GM23338 (cell line): ENCODE measurements around the gene ESRRB.

Experiments
- CREB1 ChIP-seq: fragments of 250-450 bp; sonication (Bioruptor Pico); IDR thresholded peaks from 2 replicates; pipeline ENCODE4 v1.5.0; 2020; ENCODE audit warnings: low read depth, mild to moderate bottlenecking, moderate library complexity
- EZH2 ChIP-seq: fragments of 200-600 bp; sonication (generic); IDR thresholded peaks from one replicate; pipeline ENCODE4 v1.8.0; 2017; ENCODE audit warnings: antibody characterized with exemption, mild to moderate bottlenecking, low read depth; ENCODE audit not compliant: unreplicated experiment
- EZH2phosphoT487 ChIP-seq: fragments of 200-600 bp; sonication (generic); IDR thresholded peaks from one replicate; pipeline ENCODE4 v1.8.1; 2018; ENCODE audit warnings: antibody characterized with exemption; ENCODE audit not compliant: unreplicated experiment
- JUNB ChIP-seq: IDR thresholded peaks from one replicate; pipeline ENCODE4 v1.6.1; 2016; ENCODE audit warnings: antibody characterized with exemption; ENCODE audit not compliant: unreplicated experiment
- NANOG ChIP-seq: IDR thresholded peaks from 2 replicates; pipeline ENCODE4 v1.6.1; 2016; ENCODE audit warnings: antibody characterized with exemption, borderline replicate concordance
- POLR2AphosphoS5 ChIP-seq: IDR thresholded peaks from 2 replicates; pipeline ENCODE4 v1.6.1; 2016; ENCODE audit warnings: antibody characterized with exemption, low read depth
- REST ChIP-seq: IDR thresholded peaks from one replicate; pipeline ENCODE4 v1.6.1; 2018; ENCODE audit warnings: antibody characterized with exemption; ENCODE audit not compliant: unreplicated experiment
- STAT1 ChIP-seq: IDR thresholded peaks from one replicate; pipeline ENCODE4 v1.6.1; 2016; ENCODE audit warnings: antibody characterized with exemption; ENCODE audit not compliant: unreplicated experiment
- ZNF114 ChIP-seq: fragments of 250-450 bp; sonication (Bioruptor Pico); IDR thresholded peaks from 2 replicates; pipeline ENCODE4 v1.5.0; 2020; ENCODE audit warnings: mild to moderate bottlenecking, moderate library complexity
- ZNF331 ChIP-seq: fragments of 250-450 bp; sonication (Bioruptor Pico); IDR thresholded peaks from 2 replicates; pipeline ENCODE4 v1.5.0; 2020; ENCODE audit warnings: low read depth, mild to moderate bottlenecking, moderate library complexity
- TF ChIP-seq, protein P1 (sequence below), 2 experiments: fragments of 200-600 bp in 1 of 2; sonication (generic) in 1 of 2; conservative IDR thresholded peaks; 2 replicates each; pipeline versions ENCODE4 v1.5.1 to v1.6.1; 2016 to 2017; ENCODE audit warnings: antibody characterized with exemption in 2 of 2, low read depth in 2 of 2, mild to moderate bottlenecking in 2 of 2, moderate library complexity in 1 of 2
- TF ChIP-seq, protein P2 (sequence below): IDR thresholded peaks from 2 replicates; pipeline ENCODE4 v1.6.1; 2016; ENCODE audit warnings: antibody characterized with exemption
- TF ChIP-seq, protein P3 (sequence below): fragments of 250-450 bp; sonication (Bioruptor Pico); IDR thresholded peaks from 2 replicates; pipeline ENCODE4 v1.5.0; 2020; ENCODE audit warnings: mild to moderate bottlenecking, moderate library complexity

DNA sequence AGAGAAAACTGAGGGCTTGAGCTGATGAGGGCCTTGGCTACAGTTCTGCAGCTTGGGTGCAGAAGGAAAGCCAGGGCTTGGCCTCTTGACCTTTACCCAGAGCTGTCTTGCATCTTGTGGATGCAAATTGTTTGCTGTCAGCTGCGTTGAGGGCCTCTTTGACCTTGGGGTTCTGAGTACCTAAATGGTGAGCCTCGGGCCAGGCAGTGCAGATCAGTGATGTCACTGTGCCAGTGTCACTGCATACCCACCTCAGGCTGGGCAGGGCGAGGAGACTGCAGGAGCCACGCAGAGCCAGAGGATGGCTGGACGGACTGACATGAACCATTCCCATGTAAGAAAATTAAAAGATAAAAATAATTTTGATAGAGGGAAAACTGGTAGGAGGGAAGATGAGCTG lies 18.6 kb downstream of the ESRRB start:
- TF ChIP-seq POLR2AphosphoS5 (no peak), EZH2 (no peak), REST (no peak), EZH2phosphoT487 (no peak), ZNF331 (CRISPR knock-in tag) (no peak), CREB1 (CRISPR knock-in tag) (no peak), ZNF114 (CRISPR knock-in tag) (no peak), JUNB (no peak), NANOG (no peak), STAT1 (no peak)
- TF ChIP-seq, protein P1, sequence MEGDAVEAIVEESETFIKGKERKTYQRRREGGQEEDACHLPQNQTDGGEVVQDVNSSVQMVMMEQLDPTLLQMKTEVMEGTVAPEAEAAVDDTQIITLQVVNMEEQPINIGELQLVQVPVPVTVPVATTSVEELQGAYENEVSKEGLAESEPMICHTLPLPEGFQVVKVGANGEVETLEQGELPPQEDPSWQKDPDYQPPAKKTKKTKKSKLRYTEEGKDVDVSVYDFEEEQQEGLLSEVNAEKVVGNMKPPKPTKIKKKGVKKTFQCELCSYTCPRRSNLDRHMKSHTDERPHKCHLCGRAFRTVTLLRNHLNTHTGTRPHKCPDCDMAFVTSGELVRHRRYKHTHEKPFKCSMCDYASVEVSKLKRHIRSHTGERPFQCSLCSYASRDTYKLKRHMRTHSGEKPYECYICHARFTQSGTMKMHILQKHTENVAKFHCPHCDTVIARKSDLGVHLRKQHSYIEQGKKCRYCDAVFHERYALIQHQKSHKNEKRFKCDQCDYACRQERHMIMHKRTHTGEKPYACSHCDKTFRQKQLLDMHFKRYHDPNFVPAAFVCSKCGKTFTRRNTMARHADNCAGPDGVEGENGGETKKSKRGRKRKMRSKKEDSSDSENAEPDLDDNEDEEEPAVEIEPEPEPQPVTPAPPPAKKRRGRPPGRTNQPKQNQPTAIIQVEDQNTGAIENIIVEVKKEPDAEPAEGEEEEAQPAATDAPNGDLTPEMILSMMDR (conservative IDR thresholded peaks at IDR 0.05; ENCODE audit: low read depth in 2 of 2) = no peak
- TF ChIP-seq, protein P2, sequence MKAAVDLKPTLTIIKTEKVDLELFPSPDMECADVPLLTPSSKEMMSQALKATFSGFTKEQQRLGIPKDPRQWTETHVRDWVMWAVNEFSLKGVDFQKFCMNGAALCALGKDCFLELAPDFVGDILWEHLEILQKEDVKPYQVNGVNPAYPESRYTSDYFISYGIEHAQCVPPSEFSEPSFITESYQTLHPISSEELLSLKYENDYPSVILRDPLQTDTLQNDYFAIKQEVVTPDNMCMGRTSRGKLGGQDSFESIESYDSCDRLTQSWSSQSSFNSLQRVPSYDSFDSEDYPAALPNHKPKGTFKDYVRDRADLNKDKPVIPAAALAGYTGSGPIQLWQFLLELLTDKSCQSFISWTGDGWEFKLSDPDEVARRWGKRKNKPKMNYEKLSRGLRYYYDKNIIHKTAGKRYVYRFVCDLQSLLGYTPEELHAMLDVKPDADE = no peak
- TF ChIP-seq, protein P3, sequence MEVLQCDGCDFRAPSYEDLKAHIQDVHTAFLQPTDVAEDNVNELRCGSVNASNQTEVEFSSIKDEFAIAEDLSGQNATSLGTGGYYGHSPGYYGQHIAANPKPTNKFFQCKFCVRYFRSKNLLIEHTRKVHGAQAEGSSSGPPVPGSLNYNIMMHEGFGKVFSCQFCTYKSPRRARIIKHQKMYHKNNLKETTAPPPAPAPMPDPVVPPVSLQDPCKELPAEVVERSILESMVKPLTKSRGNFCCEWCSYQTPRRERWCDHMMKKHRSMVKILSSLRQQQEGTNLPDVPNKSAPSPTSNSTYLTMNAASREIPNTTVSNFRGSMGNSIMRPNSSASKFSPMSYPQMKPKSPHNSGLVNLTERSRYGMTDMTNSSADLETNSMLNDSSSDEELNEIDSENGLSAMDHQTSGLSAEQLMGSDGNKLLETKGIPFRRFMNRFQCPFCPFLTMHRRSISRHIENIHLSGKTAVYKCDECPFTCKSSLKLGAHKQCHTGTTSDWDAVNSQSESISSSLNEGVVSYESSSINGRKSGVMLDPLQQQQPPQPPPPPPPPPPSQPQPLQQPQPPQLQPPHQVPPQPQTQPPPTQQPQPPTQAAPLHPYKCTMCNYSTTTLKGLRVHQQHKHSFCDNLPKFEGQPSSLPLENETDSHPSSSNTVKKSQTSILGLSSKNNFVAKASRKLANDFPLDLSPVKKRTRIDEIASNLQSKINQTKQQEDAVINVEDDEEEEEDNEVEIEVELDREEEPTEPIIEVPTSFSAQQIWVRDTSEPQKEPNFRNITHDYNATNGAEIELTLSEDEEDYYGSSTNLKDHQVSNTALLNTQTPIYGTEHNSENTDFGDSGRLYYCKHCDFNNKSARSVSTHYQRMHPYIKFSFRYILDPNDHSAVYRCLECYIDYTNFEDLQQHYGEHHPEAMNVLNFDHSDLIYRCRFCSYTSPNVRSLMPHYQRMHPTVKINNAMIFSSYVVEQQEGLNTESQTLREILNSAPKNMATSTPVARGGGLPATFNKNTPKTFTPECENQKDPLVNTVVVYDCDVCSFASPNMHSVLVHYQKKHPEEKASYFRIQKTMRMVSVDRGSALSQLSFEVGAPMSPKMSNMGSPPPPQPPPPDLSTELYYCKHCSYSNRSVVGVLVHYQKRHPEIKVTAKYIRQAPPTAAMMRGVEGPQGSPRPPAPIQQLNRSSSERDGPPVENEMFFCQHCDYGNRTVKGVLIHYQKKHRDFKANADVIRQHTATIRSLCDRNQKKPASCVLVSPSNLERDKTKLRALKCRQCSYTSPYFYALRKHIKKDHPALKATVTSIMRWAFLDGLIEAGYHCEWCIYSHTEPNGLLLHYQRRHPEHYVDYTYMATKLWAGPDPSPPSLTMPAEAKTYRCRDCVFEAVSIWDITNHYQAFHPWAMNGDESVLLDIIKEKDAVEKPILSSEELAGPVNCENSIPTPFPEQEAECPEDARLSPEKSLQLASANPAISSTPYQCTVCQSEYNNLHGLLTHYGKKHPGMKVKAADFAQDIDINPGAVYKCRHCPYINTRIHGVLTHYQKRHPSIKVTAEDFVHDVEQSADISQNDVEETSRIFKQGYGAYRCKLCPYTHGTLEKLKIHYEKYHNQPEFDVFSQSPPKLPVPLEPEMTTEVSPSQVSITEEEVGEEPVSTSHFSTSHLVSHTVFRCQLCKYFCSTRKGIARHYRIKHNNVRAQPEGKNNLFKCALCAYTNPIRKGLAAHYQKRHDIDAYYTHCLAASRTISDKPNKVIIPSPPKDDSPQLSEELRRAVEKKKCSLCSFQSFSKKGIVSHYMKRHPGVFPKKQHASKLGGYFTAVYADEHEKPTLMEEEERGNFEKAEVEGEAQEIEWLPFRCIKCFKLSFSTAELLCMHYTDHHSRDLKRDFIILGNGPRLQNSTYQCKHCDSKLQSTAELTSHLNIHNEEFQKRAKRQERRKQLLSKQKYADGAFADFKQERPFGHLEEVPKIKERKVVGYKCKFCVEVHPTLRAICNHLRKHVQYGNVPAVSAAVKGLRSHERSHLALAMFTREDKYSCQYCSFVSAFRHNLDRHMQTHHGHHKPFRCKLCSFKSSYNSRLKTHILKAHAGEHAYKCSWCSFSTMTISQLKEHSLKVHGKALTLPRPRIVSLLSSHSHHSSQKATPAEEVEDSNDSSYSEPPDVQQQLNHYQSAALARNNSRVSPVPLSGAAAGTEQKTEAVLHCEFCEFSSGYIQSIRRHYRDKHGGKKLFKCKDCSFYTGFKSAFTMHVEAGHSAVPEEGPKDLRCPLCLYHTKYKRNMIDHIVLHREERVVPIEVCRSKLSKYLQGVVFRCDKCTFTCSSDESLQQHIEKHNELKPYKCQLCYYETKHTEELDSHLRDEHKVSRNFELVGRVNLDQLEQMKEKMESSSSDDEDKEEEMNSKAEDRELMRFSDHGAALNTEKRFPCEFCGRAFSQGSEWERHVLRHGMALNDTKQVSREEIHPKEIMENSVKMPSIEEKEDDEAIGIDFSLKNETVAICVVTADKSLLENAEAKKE = no peak
